Spleen (tissue), 7 donors: ENCODE measurements around the gene DOK5.

Source experiments
- CTCF ChIP-seq, 11 experiments: fragments of 200-600 bp in 7 of 11; fragments of 450-650 bp in 4 of 11; sonication (generic) in 4 of 11; IDR thresholded peaks in 8 of 11; conservative IDR thresholded peaks in 3 of 11; 1 replicate in 7 of 11; 2 replicates in 4 of 11; pipeline versions ENCODE4 v1.4.0 to v1.8.0; 2016 to 2021; ENCODE audit warnings: antibody characterized with exemption in 11 of 11, inconsistent platforms in 4 of 11, mild to moderate bottlenecking in 1 of 11
- POLR2A ChIP-seq, 3 donors: fragments of 450-650 bp; IDR thresholded peaks; one replicate each; pipeline ENCODE4 v1.5.1; 2017; ENCODE audit warnings: antibody characterized with exemption in 3 of 3, mild to moderate bottlenecking in 1 of 3
- POLR2AphosphoS5 ChIP-seq, 3 donors: sonication (generic); formaldehyde crosslinking; IDR thresholded peaks; one replicate each; pipeline ENCODE4 v1.5.1; 2017; ENCODE audit warnings: antibody characterized with exemption in 3 of 3
- donor health status: DM: no; HTN: no; CAD: no; lungs with moderate emphysema.
- donor health status: DM: no; HTN: no; CAD: no.
- donor health status: DM: no; HTN: no; CAD: no.

GRCh38 chr20:54481442-54481841 lies 6.0 kb downstream of the DOK5 start:
- TF ChIP-seq CTCF (IDR thresholded peaks at IDR 0.05 in 8 of 11, conservative IDR thresholded peaks at IDR 0.05 in 3 of 11), result no peak
- TF ChIP-seq POLR2A (IDR thresholded peaks at IDR 0.05), result no peak
- no peak for TF ChIP-seq POLR2AphosphoS5 (IDR thresholded peaks at IDR 0.05)
